Mesothelial cell of epicardium (in vitro differentiated cells): ENCODE data around the gene ADAM11. TPM values are rescaled to one million over a fixed set of nuclear protein-coding genes. Genes with fewer than 3 reads are reported as not detected.

Experiments used
- DNase-seq, 2 experiments: peaks; one replicate each; pipeline ENCODE4 v3.0.0; 2021; ENCODE audit warnings: low spot score in 2 of 2; ENCODE audit not compliant: unreplicated experiment in 2 of 2
- H3K27ac Mint-ChIP-seq: 2 replicates; pipeline ENCODE4 v1.8.0; 2021; ENCODE audit warnings: mixed read lengths
- H3K27me3 Mint-ChIP-seq: 2 replicates; pipeline ENCODE4 v1.8.0; 2021; ENCODE audit warnings: low read depth, mixed read lengths
- H3K36me3 Mint-ChIP-seq: 2 replicates; pipeline ENCODE4 v1.8.0; 2021; ENCODE audit warnings: mixed read lengths
- H3K4me1 Mint-ChIP-seq: 2 replicates; pipeline ENCODE4 v1.8.0; 2021; ENCODE audit warnings: mixed read lengths
- H3K4me3 Mint-ChIP-seq: 2 replicates; pipeline ENCODE4 v1.8.0; 2021; ENCODE audit warnings: mild to moderate bottlenecking, moderate library complexity, mixed read lengths
- H3K9me3 Mint-ChIP-seq: 2 replicates; pipeline ENCODE4 v1.8.0; 2021; ENCODE audit warnings: mixed read lengths
- total RNA-seq: library from RNA; stranded (reverse); gene quantifications from 3 replicates; pipeline ENCODE4 v1.2.1, GENCODE V29; 2021
- TF ChIP-seq, protein P1 (sequence below): fragments of 200-600 bp; sonication (generic); IDR thresholded peaks from one replicate; pipeline ENCODE4 v1.5.0; 2021; ENCODE audit warnings: antibody characterized with exemption; ENCODE audit not compliant: unreplicated experiment

The ADAM11 gene
- total RNA-seq, 1 donor from 2014 or later = 8.5 TPM

- Mint-ChIP-seq H3K4me1 (no peaks in the 10 kb centered on the region), H3K27me3 (peaks cover 8% of the 10 kb centered on the region), H3K9me3 (no peaks in the 10 kb centered on the region), H3K27ac (no peak overlapping the region), H3K4me3 (no peak overlapping the region), H3K36me3 (no peaks in the 10 kb centered on the region)
- TF ChIP-seq, protein P1, sequence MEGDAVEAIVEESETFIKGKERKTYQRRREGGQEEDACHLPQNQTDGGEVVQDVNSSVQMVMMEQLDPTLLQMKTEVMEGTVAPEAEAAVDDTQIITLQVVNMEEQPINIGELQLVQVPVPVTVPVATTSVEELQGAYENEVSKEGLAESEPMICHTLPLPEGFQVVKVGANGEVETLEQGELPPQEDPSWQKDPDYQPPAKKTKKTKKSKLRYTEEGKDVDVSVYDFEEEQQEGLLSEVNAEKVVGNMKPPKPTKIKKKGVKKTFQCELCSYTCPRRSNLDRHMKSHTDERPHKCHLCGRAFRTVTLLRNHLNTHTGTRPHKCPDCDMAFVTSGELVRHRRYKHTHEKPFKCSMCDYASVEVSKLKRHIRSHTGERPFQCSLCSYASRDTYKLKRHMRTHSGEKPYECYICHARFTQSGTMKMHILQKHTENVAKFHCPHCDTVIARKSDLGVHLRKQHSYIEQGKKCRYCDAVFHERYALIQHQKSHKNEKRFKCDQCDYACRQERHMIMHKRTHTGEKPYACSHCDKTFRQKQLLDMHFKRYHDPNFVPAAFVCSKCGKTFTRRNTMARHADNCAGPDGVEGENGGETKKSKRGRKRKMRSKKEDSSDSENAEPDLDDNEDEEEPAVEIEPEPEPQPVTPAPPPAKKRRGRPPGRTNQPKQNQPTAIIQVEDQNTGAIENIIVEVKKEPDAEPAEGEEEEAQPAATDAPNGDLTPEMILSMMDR = no peak
- DNase-seq = no peak
Measured at GRCh38 chr17:44765965-44766364, 7.2 kb downstream of the ADAM11 start.

- Mint-ChIP-seq H3K4me1 (no peaks in the 10 kb centered on the region), H3K4me3 (no peak overlapping the region), H3K9me3 (no peaks in the 10 kb centered on the region), H3K27me3 (peaks cover 3% of the 10 kb centered on the region), H3K36me3 (no peaks in the 10 kb centered on the region), H3K27ac (no peak overlapping the region)
- no peak for DNase-seq
- TF ChIP-seq, protein P1 = no peak
Measured at GRCh38 chr17:44766409-44767038, 7.7 kb downstream of the ADAM11 start.

DNA sequence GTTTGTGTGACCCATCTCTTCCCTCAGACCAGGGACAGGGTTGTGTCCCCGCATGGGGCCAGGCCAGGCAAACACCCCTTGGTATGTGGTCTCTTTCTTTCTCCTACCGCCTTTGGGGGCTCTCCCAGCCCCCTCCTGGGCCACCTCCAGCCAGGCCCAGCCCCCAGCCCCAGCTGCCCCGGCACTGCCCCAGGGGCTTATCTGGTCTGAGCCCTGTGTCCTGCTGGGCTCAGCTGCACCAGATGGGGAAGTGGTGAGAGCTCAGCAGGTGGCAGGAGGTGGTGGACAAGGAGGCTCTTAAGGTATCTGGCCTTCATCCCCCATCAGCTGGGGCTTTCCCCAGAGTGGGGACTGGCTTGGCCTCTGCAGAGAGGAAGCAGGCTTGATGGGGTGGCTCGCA, 8.7 kb downstream of the ADAM11 start:
- no peak overlapping the region for H3K4me3 Mint-ChIP-seq
- no peaks in the 10 kb centered on the region for H3K36me3 Mint-ChIP-seq
- H3K27ac Mint-ChIP-seq = no peak overlapping the region
- DNase-seq = no peak
- no peaks in the 10 kb centered on the region for H3K9me3 Mint-ChIP-seq
- H3K27me3 Mint-ChIP-seq = peaks cover 3% of the 10 kb centered on the region
- TF ChIP-seq, protein P1 = no peak
- H3K4me1 Mint-ChIP-seq = no peaks in the 10 kb centered on the region

DNA sequence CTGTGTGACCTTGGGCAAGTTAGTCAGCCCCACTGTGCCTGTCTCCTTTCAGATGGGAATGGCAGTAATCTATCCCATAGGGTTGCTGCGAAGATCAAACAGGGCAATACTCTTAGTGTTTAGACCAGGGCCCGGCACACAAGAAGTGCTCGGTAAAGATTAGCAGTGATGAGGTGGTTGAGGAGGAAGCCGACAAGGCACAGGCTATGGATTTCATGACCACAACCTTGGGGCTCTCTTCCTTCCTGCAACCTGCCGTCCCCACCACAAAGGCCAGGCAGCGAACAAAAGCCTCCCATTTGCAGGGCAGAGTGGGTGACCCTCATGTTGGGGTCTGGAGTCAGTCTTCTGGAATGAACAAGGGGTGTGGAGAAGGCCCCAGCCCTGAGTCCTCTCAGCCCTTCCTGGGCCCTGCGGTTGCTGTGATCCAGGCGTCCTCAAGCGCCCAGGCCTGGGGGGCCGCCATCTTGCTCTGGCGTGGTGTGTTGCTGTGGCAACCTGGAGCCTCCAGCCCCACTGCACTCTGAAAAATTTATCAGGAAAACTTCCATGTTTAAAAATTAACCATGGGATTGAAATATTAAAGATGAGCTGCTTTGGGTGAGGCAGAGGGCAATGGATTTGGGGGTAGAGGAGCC, 9.8 kb downstream of the ADAM11 start:
- H3K4me3 Mint-ChIP-seq = no peak overlapping the region
- DNase-seq = no peak
- no peaks in the 10 kb centered on the region for H3K9me3 Mint-ChIP-seq
- no peaks in the 10 kb centered on the region for H3K36me3 Mint-ChIP-seq
- TF ChIP-seq, protein P1 = no peak
- peaks cover 5% of the 10 kb centered on the region for H3K27me3 Mint-ChIP-seq
- H3K4me1 Mint-ChIP-seq = no peaks in the 10 kb centered on the region
- H3K27ac Mint-ChIP-seq = no peak overlapping the region

DNA sequence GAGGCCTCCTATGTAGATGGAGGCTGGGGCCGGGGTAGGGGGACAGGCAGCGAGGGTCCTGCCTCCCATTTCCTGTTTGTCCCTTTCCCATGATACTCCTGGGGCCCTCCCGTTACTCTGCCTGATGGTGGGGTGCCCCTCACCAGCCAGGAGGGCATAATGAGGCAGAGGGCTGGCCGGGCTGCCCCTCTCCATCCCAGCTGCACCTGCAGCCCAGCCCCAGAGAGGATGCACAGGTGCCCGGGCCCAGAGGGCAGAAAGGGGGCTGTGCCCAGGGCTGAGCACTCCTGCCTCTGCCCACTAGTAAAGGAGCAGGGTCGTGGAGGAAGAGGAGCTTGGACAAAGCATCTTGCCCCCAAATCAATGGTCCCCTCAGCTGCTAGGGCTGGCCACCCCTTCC, 10.4 kb downstream of the ADAM11 start:
- DNase-seq = no peak
- H3K27me3 Mint-ChIP-seq = peaks cover 5% of the 10 kb centered on the region
- TF ChIP-seq, protein P1 = no peak
- H3K4me1 Mint-ChIP-seq = no peaks in the 10 kb centered on the region
- H3K4me3 Mint-ChIP-seq = no peak overlapping the region
- no peaks in the 10 kb centered on the region for H3K36me3 Mint-ChIP-seq
- H3K27ac Mint-ChIP-seq = no peak overlapping the region
- no peaks in the 10 kb centered on the region for H3K9me3 Mint-ChIP-seq
